ENCODE results near the gene RHOB.
"Not testable (repeated sequence)": the region's sequence is repeated elsewhere in the genome, so short reads cannot be mapped to it uniquely, and the experiment has no call there.

Gene RHOB

GRCh38 chr2:20427931-20428526, 18.8 kb upstream of the RHOB start:
- DNase-seq (ENCODE audit: low spot score in 2 of 2), result no peak

GRCh38 chr2:20428717-20429490, 18.0 kb upstream of the RHOB start:
- H3K4me3 ChIP-seq, result no peak overlapping the region
- no peaks in the 10 kb centered on the region for H3K4me1 ChIP-seq
- DNase-seq (ENCODE audit: low spot score in 2 of 2), result no peak
- peaks cover 7% of the 10 kb centered on the region; the same call in 1 of the 2 replicates for H3K27me3 ChIP-seq (ENCODE audit: low read depth)
- no peaks in the 10 kb centered on the region for H3K36me3 ChIP-seq (replicated peaks)
- no peaks in the 10 kb centered on the region for H3K9me3 ChIP-seq
- in situ Hi-C loops (cut with MboI; ENCODE audit: low sequenced_read_pairs), result no loop called here

More at GRCh38 chr2:20427931-20428526, 18.8 kb upstream of the RHOB start:
- Histone ChIP-seq H3K27me3 (ENCODE audit: low read depth) (peaks cover 7% of the 10 kb centered on the region; the same call in 1 of the 2 replicates), H3K36me3 (replicated peaks) (no peaks in the 10 kb centered on the region), H3K9me3 (no peaks in the 10 kb centered on the region), H3K4me1 (no peaks in the 10 kb centered on the region), H3K4me3 (no peak overlapping the region)
- in situ Hi-C loops (cut with MboI; ENCODE audit: low sequenced_read_pairs), result no loop called here

GRCh38 chr2:20429528-20429927, 17.3 kb upstream of the RHOB start:
- no peak for DNase-seq (ENCODE audit: low spot score in 2 of 2)
- Histone ChIP-seq H3K27me3 (ENCODE audit: low read depth) (peaks cover 7% of the 10 kb centered on the region; the same call in 1 of the 2 replicates), H3K9me3 (no peaks in the 10 kb centered on the region), H3K36me3 (replicated peaks) (no peaks in the 10 kb centered on the region), H3K4me3 (no peak overlapping the region), H3K4me1 (no peaks in the 10 kb centered on the region)
- in situ Hi-C loops (cut with MboI; ENCODE audit: low sequenced_read_pairs), result no loop called here

GRCh38 chr2:20430035-20430434, 16.8 kb upstream of the RHOB start:
- H3K27me3 ChIP-seq (ENCODE audit: low read depth), result peaks cover 7% of the 10 kb centered on the region; the same call in 1 of the 2 replicates
- H3K36me3 ChIP-seq (replicated peaks), result no peaks in the 10 kb centered on the region
- no peak overlapping the region for H3K4me3 ChIP-seq
- in situ Hi-C loops (cut with MboI; ENCODE audit: low sequenced_read_pairs), result no loop called here
- no peaks in the 10 kb centered on the region for H3K9me3 ChIP-seq
- H3K4me1 ChIP-seq, result no peaks in the 10 kb centered on the region
- no peak for DNase-seq (ENCODE audit: low spot score in 2 of 2)

- Histone ChIP-seq H3K4me1 (no peaks in the 10 kb centered on the region), H3K9me3 (no peaks in the 10 kb centered on the region), H3K4me3 (no peak overlapping the region), H3K36me3 (replicated peaks) (no peaks in the 10 kb centered on the region), H3K27me3 (ENCODE audit: low read depth) (peaks cover 7% of the 10 kb centered on the region; the same call in 1 of the 2 replicates)
- no peak for DNase-seq (ENCODE audit: low spot score in 2 of 2)
- in situ Hi-C loops (cut with MboI; ENCODE audit: low sequenced_read_pairs), result no loop called here
Observed at GRCh38 chr2:20430461-20431300, 16.2 kb upstream of the RHOB start.

- in situ Hi-C loops (cut with MboI; ENCODE audit: low sequenced_read_pairs), result no loop called here
Observed at GRCh38 chr2:20431301-20431698, 15.6 kb upstream of the RHOB start.

GRCh38 chr2:20431772-20432171, 15.1 kb upstream of the RHOB start:
- Histone ChIP-seq H3K9me3 (no peaks in the 10 kb centered on the region), H3K4me1 (no peaks in the 10 kb centered on the region), H3K36me3 (replicated peaks) (no peaks in the 10 kb centered on the region), H3K27me3 (ENCODE audit: low read depth) (peaks cover 7% of the 10 kb centered on the region; the same call in 1 of the 2 replicates), H3K4me3 (no peak overlapping the region)
- DNase-seq (ENCODE audit: low spot score in 2 of 2), result no peak
- in situ Hi-C loops (cut with MboI; ENCODE audit: low sequenced_read_pairs), result no loop called here

More at GRCh38 chr2:20431301-20431698, 15.6 kb upstream of the RHOB start:
- Histone ChIP-seq H3K27me3 (ENCODE audit: low read depth) (peaks cover 7% of the 10 kb centered on the region; the same call in 1 of the 2 replicates), H3K9me3 (no peaks in the 10 kb centered on the region), H3K4me3 (no peak overlapping the region), H3K4me1 (no peaks in the 10 kb centered on the region), H3K36me3 (replicated peaks) (no peaks in the 10 kb centered on the region)
- DNase-seq (ENCODE audit: low spot score in 2 of 2), result no peak

GRCh38 chr2:20432714-20433113, 14.2 kb upstream of the RHOB start:
- DNase-seq (ENCODE audit: low spot score in 2 of 2), result no peak
- H3K27me3 ChIP-seq (ENCODE audit: low read depth), result peaks cover 7% of the 10 kb centered on the region; the same call in 1 of the 2 replicates
- no peaks in the 10 kb centered on the region for H3K4me1 ChIP-seq
- in situ Hi-C loops (cut with MboI; ENCODE audit: low sequenced_read_pairs), result no loop called here
- H3K4me3 ChIP-seq, result no peak overlapping the region
- H3K36me3 ChIP-seq (replicated peaks), result no peaks in the 10 kb centered on the region
- H3K9me3 ChIP-seq, result no peaks in the 10 kb centered on the region

GRCh38 chr2:20433249-20433648, 13.6 kb upstream of the RHOB start:
- no peak for DNase-seq (ENCODE audit: low spot score in 2 of 2)
- in situ Hi-C loops (cut with MboI; ENCODE audit: low sequenced_read_pairs), result no loop called here
- Histone ChIP-seq H3K36me3 (replicated peaks) (no peaks in the 10 kb centered on the region), H3K4me3 (no peak overlapping the region), H3K27me3 (ENCODE audit: low read depth) (peaks cover 10% of the 10 kb centered on the region; the same call in 1 of the 2 replicates), H3K9me3 (no peaks in the 10 kb centered on the region), H3K4me1 (no peaks in the 10 kb centered on the region)

- Histone ChIP-seq H3K9me3 (no peaks in the 10 kb centered on the region), H3K4me3 (no peak overlapping the region), H3K4me1 (no peaks in the 10 kb centered on the region), H3K36me3 (replicated peaks) (no peaks in the 10 kb centered on the region), H3K27me3 (ENCODE audit: low read depth) (peaks cover 10% of the 10 kb centered on the region; the same call in 1 of the 2 replicates)
- in situ Hi-C loops (cut with MboI; ENCODE audit: low sequenced_read_pairs), result no loop called here
- no peak for DNase-seq (ENCODE audit: low spot score in 2 of 2)
Observed at GRCh38 chr2:20433946-20434553, 12.8 kb upstream of the RHOB start.

GRCh38 chr2:20434588-20435294, 12.1 kb upstream of the RHOB start:
- Histone ChIP-seq H3K4me3 (no peak overlapping the region), H3K4me1 (no peaks in the 10 kb centered on the region), H3K9me3 (no peaks in the 10 kb centered on the region), H3K27me3 (ENCODE audit: low read depth) (peaks cover 14% of the 10 kb centered on the region; the same call in 1 of the 2 replicates), H3K36me3 (replicated peaks) (no peaks in the 10 kb centered on the region)
- in situ Hi-C loops (cut with MboI; ENCODE audit: low sequenced_read_pairs), result no loop called here
- no peak for DNase-seq (ENCODE audit: low spot score in 2 of 2)

GRCh38 chr2:20435456-20435855, 11.4 kb upstream of the RHOB start:
- H3K4me3 ChIP-seq; in situ Hi-C loops (cut with MboI; ENCODE audit: low sequenced_read_pairs): not testable (repeated sequence)

More at GRCh38 chr2:20435456-20435855, 11.4 kb upstream of the RHOB start:
- H3K27me3 ChIP-seq (ENCODE audit: low read depth), result peaks cover 14% of the 10 kb centered on the region; the same call in 1 of the 2 replicates
- not testable (repeated sequence) for H3K36me3 ChIP-seq (replicated peaks); H3K9me3 ChIP-seq; H3K4me1 ChIP-seq; DNase-seq (ENCODE audit: low spot score in 2 of 2)
